NCI-H187 (cell line): Measurements from ENCODE around the gene LYPD6.

Experiments used
- DNase-seq, 2 experiments: peaks; one replicate each; lab custom pipeline; 2025; lab: John Stamatoyannopoulos, UW

LYPD6 gene

DNA sequence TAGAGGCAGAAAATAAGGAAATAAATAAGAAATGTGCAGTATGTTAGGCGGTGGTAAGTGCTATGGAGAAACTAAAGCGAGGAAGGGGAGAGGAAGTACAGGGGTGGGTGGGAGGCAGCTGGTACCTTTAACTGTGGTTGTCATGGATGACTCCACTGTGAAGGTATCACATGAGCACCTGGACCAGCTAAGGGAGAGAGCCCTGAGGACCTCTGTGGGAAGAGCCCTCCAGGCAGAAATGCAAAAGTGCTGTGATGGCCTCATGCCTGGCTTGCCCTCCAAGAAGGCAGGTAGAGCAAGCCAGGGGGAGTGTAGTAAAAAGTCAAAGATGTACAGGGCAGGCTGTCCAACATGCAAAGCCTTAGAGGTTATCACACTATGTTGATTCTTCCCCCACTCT lies 17.9 kb downstream of the LYPD6 start:
- no peak for DNase-seq

DNA sequence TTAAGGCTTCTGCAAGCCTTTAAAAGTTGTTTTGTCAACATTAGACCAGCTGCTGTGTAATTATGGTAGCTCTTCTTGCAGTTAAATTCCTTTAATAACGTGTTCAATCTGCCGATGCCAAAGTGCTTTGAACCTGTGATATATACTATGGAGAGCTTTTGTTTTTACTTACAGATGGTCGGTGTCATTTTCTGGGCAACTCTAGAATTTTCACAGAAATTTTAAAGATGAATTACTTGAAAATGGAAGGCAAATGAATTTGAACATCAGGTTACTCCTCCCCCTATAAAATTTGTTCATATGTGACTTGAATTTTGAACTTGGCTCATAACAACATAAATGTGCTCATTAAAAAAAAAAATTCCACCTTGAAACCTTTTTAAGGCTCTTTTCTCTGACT lies 23.0 kb downstream of the LYPD6 start:
- DNase-seq: no peak

DNA sequence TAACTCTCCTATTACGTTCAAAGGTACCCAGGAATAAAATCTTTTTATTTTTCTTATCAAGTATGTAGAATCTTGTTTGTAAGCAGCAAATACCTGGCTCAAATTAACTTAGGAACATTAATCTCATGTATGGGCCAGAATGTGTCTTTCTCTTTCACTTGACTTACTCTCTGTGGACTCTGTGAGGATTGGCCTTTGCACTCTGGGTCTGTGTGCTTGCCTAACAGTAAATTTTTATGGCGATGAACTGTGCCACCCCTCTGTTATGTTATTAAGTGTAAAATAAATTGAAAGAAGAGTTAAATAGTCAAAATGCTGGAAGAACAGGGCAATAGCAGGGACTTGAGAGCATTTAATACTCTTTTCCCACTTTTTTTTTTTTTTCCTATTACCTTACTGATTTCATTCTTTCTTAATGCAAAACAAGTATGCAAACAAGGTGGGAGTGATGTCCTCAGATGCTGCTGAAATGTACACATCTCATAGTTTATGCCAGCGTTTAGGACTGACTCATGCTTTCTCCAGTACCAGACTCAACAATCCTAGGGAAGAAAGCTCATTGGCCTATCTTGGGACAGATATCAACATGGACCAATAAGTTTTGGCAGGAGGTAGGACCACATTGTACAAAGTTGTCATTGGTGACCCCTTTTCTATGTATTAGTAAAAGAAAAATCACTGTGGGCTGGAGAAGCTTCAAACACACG lies 25.5 kb downstream of the LYPD6 start:
- DNase-seq: no peak

DNA sequence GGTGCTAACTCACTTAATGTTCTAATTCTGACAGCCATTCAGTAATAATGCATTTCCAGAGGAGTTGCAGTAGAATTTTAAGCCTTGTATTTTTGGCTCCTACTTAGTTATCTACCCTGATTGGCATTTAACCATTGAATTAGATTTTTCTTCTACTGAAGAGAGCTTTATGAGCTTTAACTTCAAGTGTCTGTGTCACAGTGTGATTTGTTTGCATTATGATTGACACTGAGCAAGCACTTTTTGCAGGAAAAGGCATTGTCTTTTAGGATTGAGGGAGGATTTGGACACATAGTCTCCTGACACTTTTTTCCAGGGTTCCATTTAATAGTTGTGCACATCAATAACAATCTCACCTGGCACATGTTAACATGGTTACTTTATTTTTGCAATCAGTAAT lies 26.7 kb downstream of the LYPD6 start:
- DNase-seq: no peak

DNA sequence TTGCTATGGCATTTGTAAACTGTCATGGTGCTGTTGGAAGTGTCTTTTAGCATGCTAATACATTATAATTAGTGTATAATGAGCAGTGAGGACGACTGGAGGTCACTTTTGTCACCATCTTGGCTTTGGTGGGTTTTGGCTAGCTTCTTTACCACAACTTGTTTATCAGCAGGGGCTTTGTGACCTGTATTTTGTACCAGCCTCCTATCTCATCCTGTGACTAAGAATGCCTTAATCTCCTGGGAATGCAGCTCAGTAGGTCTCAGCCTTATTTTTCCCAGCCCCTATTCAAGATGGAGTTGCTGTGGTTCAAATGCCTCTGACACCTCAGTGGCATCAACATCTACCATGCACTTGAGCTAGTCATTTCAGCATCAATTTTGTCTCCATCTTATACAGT lies 29.7 kb downstream of the LYPD6 start:
- DNase-seq: no peak

DNA sequence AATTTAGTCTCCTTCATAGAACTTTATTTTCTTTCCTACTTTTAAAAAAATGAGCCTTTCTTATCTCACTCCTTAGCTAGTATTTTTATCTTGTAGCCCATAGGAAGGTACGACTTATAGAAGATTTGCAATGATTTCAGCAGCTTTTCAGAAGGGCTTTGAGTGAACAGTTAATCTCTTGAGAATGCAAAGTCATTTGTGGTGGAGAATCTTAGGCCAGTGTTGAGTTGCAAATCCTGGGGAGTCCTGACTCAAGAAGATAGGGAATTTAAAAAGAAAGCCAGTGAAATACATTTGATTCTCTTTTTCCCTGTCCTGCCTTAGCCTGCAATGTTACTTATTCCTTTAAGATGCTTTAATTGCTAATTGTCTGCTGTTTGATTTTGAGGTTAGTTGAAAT lies 33.6 kb downstream of the LYPD6 start:
- no peak for DNase-seq

DNA sequence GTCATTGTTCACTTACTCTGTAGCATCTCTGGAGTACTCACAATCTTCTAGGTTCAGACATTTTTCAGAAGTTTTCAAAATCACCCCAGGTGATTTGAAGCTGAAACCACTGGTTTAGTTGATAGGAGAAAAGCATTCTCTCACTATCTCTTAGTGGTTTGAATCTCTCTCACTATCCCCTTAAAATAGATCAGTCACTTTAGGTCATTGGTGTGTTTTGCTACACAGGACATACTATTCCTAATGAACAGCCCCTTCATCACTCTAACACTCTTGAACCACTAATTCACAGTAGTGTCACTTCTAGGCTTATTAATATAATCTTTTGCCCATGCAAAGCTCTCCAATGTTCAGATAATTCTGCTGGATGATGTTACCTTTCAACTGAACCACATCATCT lies 34.5 kb downstream of the LYPD6 start:
- DNase-seq: no peak

DNA sequence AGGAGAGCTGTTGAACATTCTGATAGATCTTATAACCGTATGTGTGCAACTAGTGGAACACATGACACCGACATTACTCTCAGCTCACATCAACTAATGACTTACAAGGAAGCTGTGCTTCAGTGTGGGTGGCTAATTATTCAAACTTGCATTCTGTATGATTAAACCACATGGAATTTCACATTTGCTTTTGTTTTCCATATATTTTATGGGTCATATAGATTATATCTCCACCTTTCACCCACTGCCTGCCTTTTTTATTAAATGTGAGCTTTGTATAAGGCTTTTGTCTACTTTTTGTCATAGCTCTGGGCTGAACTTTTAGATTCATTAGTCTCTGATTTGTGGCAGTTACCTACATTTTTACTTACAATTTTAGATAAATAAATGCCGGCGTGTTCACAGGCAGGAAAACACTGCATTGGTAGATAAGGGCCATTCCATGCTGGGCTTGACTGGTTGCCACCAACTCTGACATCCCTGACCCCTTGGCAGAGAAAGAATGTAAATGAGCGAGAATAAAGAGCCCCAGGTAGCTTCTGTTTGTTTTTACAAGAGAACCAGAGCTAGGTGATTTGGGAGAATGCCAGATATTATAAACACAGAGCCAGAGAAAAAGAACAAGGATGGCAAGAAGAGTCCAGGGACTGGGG lies 35.7 kb downstream of the LYPD6 start:
- DNase-seq: no peak

DNA sequence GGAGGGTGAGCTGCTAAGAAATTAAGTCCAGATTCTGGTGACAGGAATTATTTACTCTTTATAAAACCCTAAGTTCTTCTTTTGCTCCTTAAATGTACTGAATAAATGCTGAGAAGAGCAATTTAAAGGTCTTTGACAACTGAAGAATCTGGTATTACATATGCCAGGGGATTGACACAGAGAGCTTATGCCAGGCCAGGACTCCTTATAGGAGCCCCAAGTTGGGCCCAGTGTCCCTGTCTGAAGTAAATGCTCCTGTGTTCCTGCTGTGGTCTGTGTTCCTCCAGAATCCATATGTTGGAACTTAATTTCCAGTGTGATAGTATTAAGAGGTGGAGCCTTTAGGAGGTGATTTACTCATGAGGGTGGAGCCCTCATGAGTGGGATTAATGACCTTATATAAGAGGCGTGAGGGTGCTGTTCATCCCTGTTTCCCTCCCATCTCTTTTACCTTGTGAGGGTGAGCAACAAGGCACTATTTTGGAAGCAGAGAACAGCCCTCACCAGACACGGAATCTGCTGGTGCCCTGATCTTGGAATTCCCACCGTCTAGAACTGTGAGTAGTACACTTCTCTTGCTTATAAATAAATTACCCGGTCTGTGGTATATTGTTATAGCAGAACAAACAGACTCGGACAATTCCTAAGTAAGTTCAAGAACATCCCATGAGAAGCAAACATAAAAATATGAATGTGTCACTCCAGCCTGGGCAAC lies 39.8 kb downstream of the LYPD6 start:
- DNase-seq: no peak

DNA sequence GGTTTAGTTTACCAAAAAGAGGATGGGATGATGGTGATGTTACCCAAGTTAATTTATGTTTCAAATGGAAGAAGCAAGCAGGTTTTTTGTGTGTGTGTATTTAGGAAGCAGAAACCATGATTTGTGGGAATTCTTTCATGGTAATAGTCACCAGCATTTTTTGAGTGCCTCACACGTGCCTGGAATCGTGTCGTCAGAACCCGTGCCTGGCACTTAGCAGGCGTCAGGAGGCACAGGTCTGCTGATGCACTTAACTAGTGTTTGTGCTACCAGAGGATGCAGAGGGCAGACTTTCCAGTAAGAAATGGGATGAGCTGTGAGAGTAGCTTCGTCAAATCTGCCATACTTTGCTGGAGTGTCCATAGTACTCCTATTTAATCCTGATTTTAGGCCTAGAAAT lies 41.1 kb downstream of the LYPD6 start:
- DNase-seq: no peak

DNA sequence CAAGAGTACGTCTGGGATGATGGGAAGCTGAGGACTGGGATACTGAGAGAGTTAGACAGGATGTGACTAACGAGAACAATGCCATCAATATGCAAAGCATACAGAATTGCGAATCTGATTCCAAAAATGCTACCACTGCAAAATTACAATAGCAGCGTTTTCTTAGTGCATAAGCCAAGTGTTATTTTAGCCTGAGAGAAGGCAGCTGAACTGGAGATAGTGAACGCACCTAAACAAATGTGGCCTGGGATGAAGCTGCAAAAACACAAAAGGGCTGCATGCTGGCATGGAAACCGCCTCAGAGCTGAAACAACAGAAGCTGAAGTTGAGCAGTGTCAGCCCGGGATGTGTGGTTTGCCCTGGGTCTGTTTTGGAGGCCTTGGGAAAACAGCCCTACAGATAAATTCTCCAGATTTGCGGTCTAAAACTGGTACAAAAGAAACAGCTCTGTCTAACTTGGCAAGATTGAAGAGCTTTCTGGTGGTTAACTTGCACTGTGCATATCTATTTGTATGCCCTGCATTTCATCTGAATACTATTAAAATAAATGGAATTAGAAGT lies 45.5 kb downstream of the LYPD6 start:
- DNase-seq: no peak

DNA sequence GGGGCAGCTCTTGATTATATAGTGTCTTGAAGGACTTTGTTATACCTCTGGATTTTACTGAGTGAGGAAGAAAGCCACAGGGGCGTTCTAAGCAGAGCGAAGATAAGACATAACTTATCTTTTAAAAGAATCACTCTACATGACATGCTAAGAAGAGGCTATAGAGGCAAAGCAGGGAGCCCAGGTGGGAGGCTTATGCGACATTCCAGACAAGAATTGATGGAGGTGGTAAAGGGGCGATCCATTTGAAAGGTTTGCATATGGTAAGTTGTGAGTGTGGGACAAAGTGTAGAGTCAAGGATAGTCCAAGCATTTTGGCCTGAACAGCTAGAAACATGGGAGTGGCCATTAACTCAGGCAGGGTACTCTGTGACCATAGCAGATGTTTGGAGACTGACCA lies 49.8 kb downstream of the LYPD6 start:
- no peak for DNase-seq

DNA sequence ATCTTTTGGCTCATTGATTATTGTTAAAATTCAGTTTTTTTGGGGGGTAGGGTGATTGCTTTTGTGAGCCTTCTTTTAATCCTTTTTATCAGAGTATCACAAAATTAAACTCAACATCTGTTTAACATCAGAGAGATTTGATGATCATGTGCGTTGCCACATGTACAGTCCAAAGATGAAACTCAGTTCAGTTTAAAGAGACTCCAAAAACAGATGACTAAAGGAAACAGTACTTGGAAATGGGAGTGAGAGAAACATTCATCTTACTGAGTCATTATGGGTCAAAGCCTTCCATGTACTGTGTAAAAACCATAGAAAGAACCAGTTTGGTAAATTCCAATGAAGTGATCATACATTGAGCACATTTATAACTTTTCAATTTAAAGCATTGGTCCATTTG lies 53.0 kb downstream of the LYPD6 start:
- DNase-seq: no peak

DNA sequence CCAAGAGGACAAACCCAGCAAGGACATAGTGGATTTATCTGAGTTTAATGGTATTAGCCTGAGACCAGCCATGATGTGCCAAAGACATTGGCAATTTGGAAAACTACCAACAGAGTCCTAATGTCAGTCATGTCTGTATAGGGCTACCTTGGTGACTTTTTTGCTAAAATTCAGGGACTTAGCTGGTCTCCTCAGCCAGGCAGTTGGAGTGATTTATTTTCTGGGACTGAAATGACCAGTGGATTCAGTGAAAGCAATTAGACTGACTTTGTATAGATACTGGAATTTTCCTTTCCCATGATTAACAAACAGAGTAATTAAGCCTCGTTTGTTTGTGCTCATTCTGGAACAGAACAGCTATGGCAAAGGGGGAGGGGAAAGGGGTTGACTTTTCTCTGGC lies 55.0 kb downstream of the LYPD6 start:
- DNase-seq: no peak

DNA sequence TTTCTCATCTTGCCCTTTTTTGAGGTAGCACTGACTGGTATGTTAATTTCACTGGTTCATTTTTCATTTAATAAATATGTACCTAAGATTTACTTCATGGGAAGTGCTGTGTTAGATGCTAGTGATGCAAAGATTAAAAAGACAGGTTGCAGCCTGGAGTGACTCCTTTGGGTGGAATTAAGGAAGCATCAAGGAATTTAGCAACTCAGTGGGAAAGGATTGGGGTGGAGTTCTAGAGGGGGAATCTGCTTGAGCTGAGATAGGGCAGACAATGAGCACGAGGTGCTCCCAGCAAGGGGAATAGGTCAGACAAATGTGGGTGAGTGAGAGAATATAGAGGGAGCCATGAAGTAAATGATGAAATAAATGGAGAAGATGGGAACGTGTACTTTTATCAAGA lies 57.0 kb downstream of the LYPD6 start:
- no peak for DNase-seq

DNA sequence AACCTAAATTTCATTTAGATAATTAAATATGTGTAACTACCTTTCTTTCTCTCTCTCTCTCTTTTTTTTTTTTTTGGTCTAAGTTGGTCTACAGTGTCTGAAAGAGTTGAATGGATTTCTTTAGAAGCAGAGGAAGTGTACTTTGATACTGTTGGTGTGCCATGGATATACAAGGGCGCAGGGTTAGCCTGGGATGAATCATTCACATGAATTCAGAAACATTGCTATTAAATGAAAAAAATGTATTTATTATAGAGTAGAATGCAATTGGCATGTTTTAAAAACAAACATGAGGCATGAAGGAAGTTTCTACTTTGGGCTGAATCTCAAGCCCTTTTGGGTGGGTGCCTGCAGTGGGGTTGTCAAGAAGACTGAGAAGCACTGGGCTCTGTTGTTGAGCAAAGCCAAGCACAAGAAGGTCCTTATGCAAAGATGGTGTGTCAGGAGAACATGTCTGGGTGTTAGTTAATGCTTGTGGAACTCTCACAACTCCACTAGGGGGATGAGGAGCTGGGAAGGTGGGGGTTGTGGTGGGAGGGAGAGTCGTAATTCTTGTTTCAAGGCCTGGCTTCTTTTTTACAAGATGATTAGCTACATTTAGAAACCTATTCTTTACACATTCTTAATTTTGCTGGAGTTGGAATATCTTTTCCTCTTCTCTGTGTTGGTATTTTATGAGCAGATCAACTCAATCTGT lies 57.9 kb downstream of the LYPD6 start:
- DNase-seq: no peak

DNA sequence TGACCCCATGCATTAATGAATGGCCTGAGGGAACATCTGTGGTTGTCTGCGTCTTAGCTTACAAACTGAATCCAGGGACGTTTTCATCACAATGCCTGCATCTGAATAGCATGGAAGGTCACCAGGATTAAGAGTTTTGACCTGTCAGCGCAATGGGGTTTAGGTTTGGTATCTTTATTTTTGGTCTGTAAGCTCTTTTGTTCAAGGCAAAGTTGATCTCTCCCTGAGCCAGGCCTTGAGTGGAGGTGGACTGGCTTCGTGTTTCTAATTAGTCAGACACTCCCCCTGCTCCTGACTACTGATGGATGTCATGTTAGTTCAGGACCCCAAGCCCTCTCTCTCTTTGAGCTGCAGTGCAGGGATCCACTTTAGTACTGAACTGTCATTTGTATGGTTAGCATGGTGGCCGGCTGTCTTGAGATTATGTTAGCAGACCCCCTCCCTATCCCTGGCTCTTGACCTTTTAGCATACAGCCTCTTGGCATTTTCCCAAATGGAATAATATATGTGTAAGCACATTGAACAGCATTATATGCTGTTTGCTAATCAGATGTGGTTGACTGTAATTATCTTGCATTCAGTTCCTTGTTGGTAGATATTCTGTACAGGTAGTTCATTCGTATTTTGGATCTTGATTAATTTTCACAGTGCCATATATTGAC lies 59.2 kb downstream of the LYPD6 start:
- DNase-seq: no peak

DNA sequence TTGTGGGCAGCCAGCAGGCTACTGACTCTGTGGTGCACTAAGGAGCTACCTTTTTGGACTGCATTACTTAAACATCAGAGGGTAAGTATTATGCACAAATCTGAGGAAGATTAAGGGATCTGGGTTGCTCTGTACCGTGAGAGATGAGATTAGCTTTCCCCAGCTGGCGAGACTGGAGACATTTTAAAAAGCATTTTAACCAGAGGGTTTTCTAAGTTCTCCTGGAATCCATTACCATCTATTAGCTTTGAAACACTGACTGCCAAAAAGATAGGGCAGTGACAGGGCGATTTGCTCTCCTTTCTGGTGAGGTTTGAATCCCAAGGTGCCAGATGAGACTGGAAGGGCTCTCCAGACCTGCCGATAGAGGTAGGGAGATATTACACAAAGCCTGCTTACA lies 63.2 kb downstream of the LYPD6 start:
- DNase-seq: no peak

DNA sequence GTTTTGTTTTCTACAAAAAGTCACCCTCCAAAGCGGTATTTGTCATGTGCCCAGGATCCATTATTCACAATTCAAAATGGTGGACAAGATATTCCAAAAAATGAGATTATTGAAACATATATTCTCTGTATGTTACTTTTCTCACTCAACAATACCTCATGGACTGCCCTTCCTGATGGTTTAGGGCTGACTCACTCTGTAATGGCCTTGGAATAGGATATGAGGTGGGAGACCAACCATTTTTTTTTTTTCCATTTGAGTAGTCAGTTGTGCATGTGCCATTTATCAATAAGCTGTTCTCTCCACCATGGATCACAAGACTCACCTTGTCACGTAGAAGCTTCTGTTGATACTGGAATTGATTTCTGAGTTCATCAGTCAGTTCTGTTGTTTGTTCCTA lies 64.5 kb downstream of the LYPD6 start:
- DNase-seq: no peak

DNA sequence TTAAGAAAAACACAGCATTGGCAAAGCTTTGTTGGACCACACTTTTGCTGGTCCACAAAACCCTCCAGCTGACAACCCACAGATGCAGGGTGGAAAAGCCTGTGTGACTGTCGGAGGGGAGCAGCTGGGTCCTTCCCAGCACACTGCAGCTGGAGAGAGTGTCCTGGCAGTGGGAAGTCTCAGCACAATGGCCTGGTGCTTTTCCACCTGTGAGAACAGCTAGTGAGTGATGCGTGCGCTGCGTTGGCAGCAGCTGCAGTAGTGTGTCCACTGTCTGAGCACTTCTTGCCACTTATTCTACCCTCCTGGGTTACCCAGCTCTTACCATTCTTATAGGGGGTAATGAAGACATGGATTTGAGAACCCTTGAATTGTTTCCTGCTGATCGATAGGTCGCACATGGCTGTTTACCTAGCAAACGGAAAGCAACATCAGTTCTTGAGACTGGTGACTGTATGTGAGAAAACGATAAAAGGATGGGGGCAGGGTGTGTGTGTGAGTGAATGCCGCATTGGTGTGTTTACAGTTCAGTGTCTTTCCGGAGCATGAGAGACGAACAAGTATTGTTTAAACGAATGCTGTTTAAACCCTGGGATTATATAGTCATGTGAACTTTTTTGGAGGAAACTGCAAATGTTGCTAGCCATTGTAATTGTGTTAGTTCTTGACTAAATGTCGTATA lies 69.7 kb downstream of the LYPD6 start:
- no peak for DNase-seq

DNA sequence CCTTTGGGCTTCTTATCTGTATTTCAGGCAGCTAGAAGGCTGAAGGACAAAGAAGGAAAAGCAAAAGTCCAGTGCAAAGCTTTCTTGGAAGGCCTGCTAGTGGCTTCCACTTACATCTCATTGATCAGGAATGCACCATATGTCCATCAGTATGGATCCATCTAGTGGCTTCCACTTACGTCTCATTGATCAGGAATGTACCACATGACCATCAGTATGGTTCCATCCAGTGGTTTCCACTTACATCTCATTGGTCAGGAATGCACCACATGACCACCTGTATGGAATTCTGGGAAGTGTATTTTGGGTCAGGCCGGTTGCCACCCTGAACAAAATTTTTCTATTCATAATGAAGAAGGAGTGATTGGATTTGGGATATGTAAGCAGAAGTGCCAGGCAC lies 70.6 kb downstream of the LYPD6 start:
- DNase-seq: no peak
